ENCODE data around the gene CDH15. TPM values are rescaled to one million over a fixed set of nuclear protein-coding genes. Genes with fewer than 3 reads are reported as not detected.

The CDH15 gene
- total RNA-seq, 1 experiment from 2014 or later: 3.8 TPM

DNA sequence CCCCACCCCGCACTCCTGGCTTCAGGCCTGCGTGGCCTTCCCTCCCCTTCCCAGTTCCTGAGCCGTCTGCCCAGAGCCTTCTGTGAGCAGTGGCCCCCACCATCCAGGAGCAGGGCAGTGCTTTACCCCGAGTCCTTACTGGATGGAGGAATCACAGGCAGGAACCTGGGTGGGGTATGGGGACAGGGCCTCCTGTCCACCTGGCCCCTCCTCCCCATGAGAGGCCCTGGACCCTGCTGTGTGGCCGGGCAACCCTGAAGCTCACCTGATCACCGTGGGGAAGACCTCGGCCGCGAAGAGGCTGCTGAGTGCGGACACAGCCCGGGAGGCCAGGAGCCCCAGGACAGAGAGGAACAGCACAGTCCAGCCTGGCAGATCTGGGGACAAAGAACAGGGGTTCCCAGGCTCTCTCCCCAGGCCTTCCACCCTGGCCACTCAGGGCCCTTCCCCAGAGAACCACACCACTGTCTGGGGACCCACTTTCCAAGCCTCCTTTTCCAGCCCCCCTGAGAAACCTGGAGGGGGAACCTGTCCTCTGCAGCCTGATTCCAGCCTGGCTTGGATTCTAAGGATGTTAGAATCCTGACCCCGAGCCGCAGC is 25.6 kb downstream of the CDH15 start:
- intact Hi-C loops (cut with micrococcal nuclease): no loop called here
- DNase-seq (ENCODE audit: low read depth, low spot score) (no peak), ATAC-seq (no peak)
- H3K27me3 ChIP-seq (ENCODE audit: insufficient read depth, low read length): no peaks in the 10 kb centered on the region
- BruUV-seq (replicated peaks): no TSS peak
- no peak overlapping the region for H3K4me2 ChIP-seq (ENCODE audit: low read length)
- TF ChIP-seq ELF1 (IDR thresholded peaks at IDR 0.05; ENCODE audit: borderline replicate concordance, low read depth) (no peak), MAX (IDR thresholded peaks at IDR 0.05) (no peak), EGR1 (IDR thresholded peaks at IDR 0.05; ENCODE audit: low read depth) (no peak), POLR2A (IDR thresholded peaks at IDR 0.05; ENCODE audit: borderline replicate concordance, extremely low read depth, insufficient read depth, insufficient read length) (no peak), EZH2 (IDR thresholded peaks at IDR 0.05) (no peak), EZH2phosphoT487 (IDR thresholded peaks at IDR 0.05; ENCODE audit: borderline replicate concordance) (no peak), REST (IDR thresholded peaks at IDR 0.05; ENCODE audit: low read depth) (no peak), SRF (IDR thresholded peaks at IDR 0.05; ENCODE audit: low read depth) (no peak), SIN3A (IDR thresholded peaks at IDR 0.05; ENCODE audit: low read depth) (no peak), ZFX (IDR thresholded peaks at IDR 0.05) (no peak), RAD21 (IDR thresholded peaks at IDR 0.05; ENCODE audit: low read depth) (no peak)
- TF ChIP-seq, protein P1, sequence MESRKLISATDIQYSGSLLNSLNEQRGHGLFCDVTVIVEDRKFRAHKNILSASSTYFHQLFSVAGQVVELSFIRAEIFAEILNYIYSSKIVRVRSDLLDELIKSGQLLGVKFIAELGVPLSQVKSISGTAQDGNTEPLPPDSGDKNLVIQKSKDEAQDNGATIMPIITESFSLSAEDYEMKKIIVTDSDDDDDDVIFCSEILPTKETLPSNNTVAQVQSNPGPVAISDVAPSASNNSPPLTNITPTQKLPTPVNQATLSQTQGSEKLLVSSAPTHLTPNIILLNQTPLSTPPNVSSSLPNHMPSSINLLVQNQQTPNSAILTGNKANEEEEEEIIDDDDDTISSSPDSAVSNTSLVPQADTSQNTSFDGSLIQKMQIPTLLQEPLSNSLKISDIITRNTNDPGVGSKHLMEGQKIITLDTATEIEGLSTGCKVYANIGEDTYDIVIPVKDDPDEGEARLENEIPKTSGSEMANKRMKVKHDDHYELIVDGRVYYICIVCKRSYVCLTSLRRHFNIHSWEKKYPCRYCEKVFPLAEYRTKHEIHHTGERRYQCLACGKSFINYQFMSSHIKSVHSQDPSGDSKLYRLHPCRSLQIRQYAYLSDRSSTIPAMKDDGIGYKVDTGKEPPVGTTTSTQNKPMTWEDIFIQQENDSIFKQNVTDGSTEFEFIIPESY (IDR thresholded peaks at IDR 0.05; ENCODE audit: extremely low read depth, insufficient replicate concordance, low read length): no peak
- no peak overlapping the region for H3K9ac ChIP-seq (ENCODE audit: low read length)
- no peaks in the 10 kb centered on the region for H3K9me3 ChIP-seq (ENCODE audit: control insufficient read depth in 1 of 2, insufficient read depth in 1 of 2, low read depth in 1 of 2, low read length in 2 of 2)
- POLR2A ChIA-PET: interaction anchor here (1.8 kb wide), 1 partner anchor 26 kb away, joined by 4 read pairs; the partner anchor contains the start of gene CDH15
- H3K27ac ChIP-seq (ENCODE audit: low read depth, low read length): no peak overlapping the region
- RAD21 ChIA-PET (ENCODE audit: low non-redundant PET in 1 of 2, low total read pairs in 2 of 2, uncharacterized antibody in 2 of 2, unreplicated experiment in 2 of 2): no interaction called here
- H3K4me3 ChIP-seq (replicated peaks in 1 of 2; ENCODE audit: low read depth in 1 of 2, low read length in 2 of 2): no peak overlapping the region
- H4K20me1 ChIP-seq (ENCODE audit: insufficient read depth): no peaks in the 10 kb centered on the region
- H2AFZ ChIP-seq (ENCODE audit: low read depth, low read length, poor library complexity, severe bottlenecking): no peak overlapping the region
- H3K4me1 ChIP-seq (ENCODE audit: control insufficient read depth in 1 of 2, insufficient read depth in 2 of 2, low read length in 2 of 2): peaks cover 5 to 25% of the 10 kb centered on the region in 2 experiments
- H3K9me2 ChIP-seq (ENCODE audit: insufficient read depth): no peaks in the 10 kb centered on the region
- H3K79me2 ChIP-seq (ENCODE audit: insufficient read depth, low read length): no peaks in the 10 kb centered on the region
- H3K36me3 ChIP-seq (ENCODE audit: control insufficient read depth in 1 of 2, insufficient read depth in 2 of 2, low read length in 2 of 2): no peaks in the 10 kb centered on the region
- CTCF ChIA-PET: no interaction called here

Measured in HCT116 (cell line).